Activated T-helper 2 cell treated with anti-CD3 and anti-CD28 coated beads, Interferon-gamma antibody, Interleukin-2, Interleukin-4, amounts not matched to agents 10 μg/mL and 5 μg/mL and 100 μg/mL, durations not matched to agents 14 hours and 24 hours and 36 hours (primary cell): ENCODE measurements around the gene ABR. TPM values are rescaled to one million over a fixed set of nuclear protein-coding genes. Genes with fewer than 3 reads are reported as not detected.
"Not testable (repeated sequence)": the region's sequence is repeated elsewhere in the genome, so short reads cannot be mapped to it uniquely, and the experiment has no call there.

Source experiments
- DNase-seq: peaks from one replicate; pipeline ENCODE4 v3.0.0; 2021; ENCODE audit warnings: low spot score
- H3K27ac Mint-ChIP-seq: one replicate; pipeline ENCODE4 v1.8.0; 2021; ENCODE audit warnings: mixed read lengths
- H3K27me3 Mint-ChIP-seq: one replicate; pipeline ENCODE4 v1.8.0; 2021; ENCODE audit warnings: low read depth, mixed read lengths
- H3K36me3 Mint-ChIP-seq: one replicate; pipeline ENCODE4 v1.8.0; 2021; ENCODE audit warnings: low read depth, mixed read lengths
- H3K4me1 Mint-ChIP-seq: one replicate; pipeline ENCODE4 v1.8.0; 2021; ENCODE audit warnings: low read depth, mixed read lengths
- H3K4me3 Mint-ChIP-seq: one replicate; pipeline ENCODE4 v1.8.0; 2021; ENCODE audit warnings: low read depth, mild to moderate bottlenecking, moderate library complexity, mixed read lengths
- H3K9me3 Mint-ChIP-seq: one replicate; pipeline ENCODE4 v1.8.0; 2021; ENCODE audit warnings: mixed read lengths
- intact Hi-C: fragments of 100-400 bp; cut with micrococcal nuclease; formaldehyde crosslinking; loops from one replicate; pipeline ENCODE4 v1.15.1; 2023
- total RNA-seq: library from RNA; stranded (reverse); gene quantifications from 2 replicates; pipeline ENCODE4 v1.2.3, GENCODE V29; 2022

The ABR gene
- total RNA-seq, 1 donor from 2014 or later = 69.3 TPM

GRCh38 chr17:973053-973452, 206.7 kb downstream of the ABR start:
- peaks cover 40% of the 10 kb centered on the region for H3K27me3 Mint-ChIP-seq
- peaks cover 2% of the 10 kb centered on the region for H3K4me1 Mint-ChIP-seq

DNA sequence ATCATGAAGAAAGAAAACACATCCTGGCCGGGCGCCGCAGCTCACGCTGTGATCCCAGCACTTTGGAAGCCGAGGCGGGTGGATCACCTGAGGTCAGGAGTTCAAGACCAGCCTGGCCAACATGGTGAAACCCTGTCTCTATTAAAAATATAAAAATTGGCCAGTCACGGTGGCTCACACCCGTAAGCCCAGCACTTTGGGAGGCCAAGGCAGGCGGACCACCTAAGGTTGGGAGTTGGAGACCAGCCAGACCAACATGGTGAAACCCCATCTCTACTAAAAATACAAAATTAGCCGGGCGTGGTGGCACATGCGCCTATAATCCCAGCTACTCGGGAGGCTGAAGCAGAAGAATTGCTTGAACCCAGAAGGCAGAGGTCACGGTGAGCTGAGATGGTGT, 207.9 kb downstream of the ABR start:
- peaks cover 28% of the 10 kb centered on the region for H3K27me3 Mint-ChIP-seq

More at GRCh38 chr17:973053-973452, 206.7 kb downstream of the ABR start:
- Mint-ChIP-seq H3K27ac (no peak overlapping the region), H3K4me3 (no peak overlapping the region), H3K36me3 (no peaks in the 10 kb centered on the region), H3K9me3 (no peaks in the 10 kb centered on the region)
- intact Hi-C loops = no loop called here
- DNase-seq = no peak

DNA sequence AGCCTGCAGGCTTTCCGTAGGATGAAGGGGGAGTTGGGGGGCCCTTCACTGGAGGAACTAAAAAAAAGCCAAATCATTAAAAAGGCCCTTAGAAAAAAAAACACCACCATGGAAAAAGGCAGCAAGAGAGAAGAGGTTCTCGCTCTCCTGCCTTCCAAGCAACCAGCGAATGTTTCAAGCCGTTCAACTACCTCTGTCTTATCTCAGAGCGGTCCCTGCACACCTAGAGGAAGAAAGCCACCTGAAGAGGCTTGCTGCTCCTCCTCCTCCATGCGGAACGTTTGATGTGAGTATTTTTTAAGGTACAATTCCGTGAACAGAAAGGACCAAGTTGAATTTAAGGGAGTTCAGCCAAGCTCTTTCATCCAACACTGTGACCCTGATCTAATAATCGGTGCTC, 209.4 kb downstream of the ABR start:
- no peaks in the 10 kb centered on the region for H3K36me3 Mint-ChIP-seq
- H3K27me3 Mint-ChIP-seq = peaks cover 17% of the 10 kb centered on the region
- no peak for DNase-seq
- no peak overlapping the region for H3K27ac Mint-ChIP-seq
- H3K9me3 Mint-ChIP-seq = no peaks in the 10 kb centered on the region
- H3K4me1 Mint-ChIP-seq = no peaks in the 10 kb centered on the region
- no peak overlapping the region for H3K4me3 Mint-ChIP-seq
- intact Hi-C loops = no loop called here

More for the DNA sequence above, 207.9 kb downstream of the ABR start:
- intact Hi-C loops, H3K27ac Mint-ChIP-seq, DNase-seq, H3K36me3 Mint-ChIP-seq, H3K4me3 Mint-ChIP-seq, H3K9me3 Mint-ChIP-seq, H3K4me1 Mint-ChIP-seq: not testable (repeated sequence)

- H3K27me3 Mint-ChIP-seq = peaks cover 13% of the 10 kb centered on the region
- H3K9me3 Mint-ChIP-seq = no peaks in the 10 kb centered on the region
- no peak for DNase-seq
- H3K27ac Mint-ChIP-seq = no peak overlapping the region
- H3K36me3 Mint-ChIP-seq = no peaks in the 10 kb centered on the region
- intact Hi-C loops = no loop called here
- peak overlapping the region; percentile 1 for H3K4me3 Mint-ChIP-seq
- H3K4me1 Mint-ChIP-seq = no peaks in the 10 kb centered on the region
These were observed 209.9 kb downstream of the ABR start for GRCh38 chr17:969811-970355.

- intact Hi-C loops = no loop called here
- Mint-ChIP-seq H3K27ac (no peak overlapping the region), H3K4me3 (no peak overlapping the region), H3K4me1 (no peaks in the 10 kb centered on the region), H3K36me3 (no peaks in the 10 kb centered on the region), H3K27me3 (peaks cover 18% of the 10 kb centered on the region), H3K9me3 (no peaks in the 10 kb centered on the region)
- no peak for DNase-seq
These were observed 210.7 kb downstream of the ABR start for GRCh38 chr17:968812-969730.

DNA sequence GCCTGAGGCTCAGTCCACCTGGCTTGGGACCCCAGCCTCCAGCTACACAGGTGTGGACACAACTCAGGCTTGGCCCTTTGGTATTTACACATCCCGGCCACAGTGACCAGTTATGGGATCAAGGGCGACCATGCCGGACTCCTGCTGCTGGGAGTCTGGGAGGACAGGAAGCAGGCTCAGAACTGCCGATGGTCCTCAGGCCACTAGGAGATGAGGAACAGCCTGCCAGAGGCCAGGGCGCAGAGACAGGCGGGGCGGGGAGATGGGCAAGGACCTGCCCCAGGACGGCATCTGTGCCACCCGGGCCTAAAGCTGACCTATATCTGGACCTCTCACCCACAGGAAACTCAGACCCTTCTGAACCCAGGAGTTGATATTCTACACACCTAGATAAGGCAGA, 212.7 kb downstream of the ABR start:
- no peaks in the 10 kb centered on the region for H3K4me1 Mint-ChIP-seq
- no peak overlapping the region for H3K4me3 Mint-ChIP-seq
- intact Hi-C loops = no loop called here
- peaks cover 18% of the 10 kb centered on the region for H3K27me3 Mint-ChIP-seq
- H3K9me3 Mint-ChIP-seq = no peaks in the 10 kb centered on the region
- H3K27ac Mint-ChIP-seq = no peak overlapping the region
- no peaks in the 10 kb centered on the region for H3K36me3 Mint-ChIP-seq
- no peak for DNase-seq

- H3K27ac Mint-ChIP-seq = no peak overlapping the region
- H3K9me3 Mint-ChIP-seq = no peaks in the 10 kb centered on the region
- H3K36me3 Mint-ChIP-seq = no peaks in the 10 kb centered on the region
- H3K4me3 Mint-ChIP-seq = no peak overlapping the region
- intact Hi-C loops = no loop called here
- H3K4me1 Mint-ChIP-seq = no peaks in the 10 kb centered on the region
- peaks cover 18% of the 10 kb centered on the region for H3K27me3 Mint-ChIP-seq
- no peak for DNase-seq
These were observed 214.3 kb downstream of the ABR start for GRCh38 chr17:965311-965989.

DNA sequence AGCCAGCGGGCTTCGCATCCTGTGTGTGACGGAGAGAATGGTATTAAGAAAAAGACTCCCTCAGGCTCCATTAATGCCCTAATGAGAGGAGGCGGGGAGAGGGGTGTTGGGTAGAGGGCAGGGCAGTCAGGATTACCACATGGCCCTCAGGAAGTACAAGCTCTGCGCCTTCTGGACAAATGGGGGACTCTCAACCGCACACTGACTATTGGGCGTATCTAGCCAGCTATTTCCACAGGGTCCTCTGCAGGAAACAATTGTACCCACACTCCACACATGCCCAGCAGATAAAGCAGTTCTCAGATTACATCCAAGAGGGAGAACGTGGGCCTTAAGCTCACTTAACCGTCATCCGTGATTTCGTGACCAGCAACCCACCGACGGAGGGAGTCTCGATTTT, 214.9 kb downstream of the ABR start:
- intact Hi-C loops = no loop called here
- no peak overlapping the region for H3K27ac Mint-ChIP-seq
- no peaks in the 10 kb centered on the region for H3K9me3 Mint-ChIP-seq
- DNase-seq = no peak
- H3K4me3 Mint-ChIP-seq = no peak overlapping the region
- no peaks in the 10 kb centered on the region for H3K36me3 Mint-ChIP-seq
- no peaks in the 10 kb centered on the region for H3K4me1 Mint-ChIP-seq
- H3K27me3 Mint-ChIP-seq = peaks cover 15% of the 10 kb centered on the region

GRCh38 chr17:962670-963069, 217.1 kb downstream of the ABR start:
- Mint-ChIP-seq H3K36me3 (no peaks in the 10 kb centered on the region), H3K4me3 (no peak overlapping the region), H3K9me3 (no peaks in the 10 kb centered on the region), H3K27ac (no peak overlapping the region), H3K4me1 (no peaks in the 10 kb centered on the region), H3K27me3 (peaks cover 10% of the 10 kb centered on the region)
- intact Hi-C loops = no loop called here
- DNase-seq = no peak

DNA sequence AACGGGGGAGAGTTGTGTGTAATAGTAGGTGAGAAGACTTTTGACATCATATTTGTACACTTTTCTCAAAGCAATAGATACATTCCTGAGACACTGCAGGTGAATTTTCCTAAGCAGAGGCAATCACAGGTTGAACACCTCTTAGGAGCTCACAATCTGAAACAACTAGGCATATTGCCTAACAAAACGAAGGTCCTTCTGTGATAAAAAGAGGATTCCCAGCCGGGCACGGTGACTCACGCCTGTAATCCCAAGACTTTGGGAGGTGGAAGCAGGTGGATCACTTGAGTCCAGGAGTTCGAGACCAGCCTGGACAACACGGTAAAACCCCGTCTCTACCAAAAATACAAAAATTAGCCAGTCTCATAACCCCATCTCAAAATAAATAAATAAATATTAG, 217.6 kb downstream of the ABR start:
- Mint-ChIP-seq H3K9me3 (no peaks in the 10 kb centered on the region), H3K4me3 (no peak overlapping the region), H3K27me3 (peaks cover 10% of the 10 kb centered on the region), H3K27ac (no peak overlapping the region), H3K36me3 (no peaks in the 10 kb centered on the region), H3K4me1 (no peaks in the 10 kb centered on the region)
- intact Hi-C loops = no loop called here
- no peak for DNase-seq

DNA sequence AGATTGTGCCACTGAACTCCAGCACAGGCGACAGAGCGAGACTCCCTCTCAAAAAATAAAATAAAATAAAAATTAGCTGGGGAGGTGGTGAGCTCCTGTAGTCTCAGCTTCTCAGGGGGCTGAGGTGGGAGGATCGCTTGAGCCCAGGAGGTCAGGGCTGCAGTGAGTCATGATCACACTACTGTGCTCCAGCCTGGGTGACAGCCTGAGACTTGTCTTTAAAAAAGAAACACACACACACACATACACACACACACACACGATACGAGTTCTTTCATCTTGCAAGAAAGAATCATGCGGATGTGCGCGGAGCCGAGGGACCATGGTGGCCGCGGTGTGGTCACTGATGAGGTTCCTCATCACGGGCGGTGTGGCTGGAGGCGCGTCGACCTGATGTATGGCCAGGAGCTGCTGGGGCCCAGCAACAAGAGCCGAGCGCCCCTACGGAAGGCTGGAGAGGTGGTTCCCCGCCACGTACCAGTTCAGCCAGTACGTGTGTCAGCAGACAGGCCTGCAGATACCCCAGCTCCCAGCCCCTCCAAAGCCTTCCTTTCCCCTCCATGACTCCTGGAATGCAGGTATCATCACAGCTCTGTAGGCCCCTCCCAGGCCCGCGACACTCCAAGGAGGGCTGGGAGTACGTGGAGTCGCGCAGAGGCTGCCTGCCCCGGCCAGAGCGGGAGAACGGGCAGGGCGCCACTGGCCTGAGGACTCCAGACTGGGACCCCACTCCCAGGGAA, 220.9 kb downstream of the ABR start:
- no peaks in the 10 kb centered on the region for H3K27me3 Mint-ChIP-seq
- intact Hi-C loops = no loop called here
- no peaks in the 10 kb centered on the region for H3K36me3 Mint-ChIP-seq
- no peaks in the 10 kb centered on the region for H3K4me1 Mint-ChIP-seq
- no peaks in the 10 kb centered on the region for H3K9me3 Mint-ChIP-seq
- no peak for DNase-seq
- no peak overlapping the region for H3K27ac Mint-ChIP-seq
- H3K4me3 Mint-ChIP-seq = no peak overlapping the region

DNA sequence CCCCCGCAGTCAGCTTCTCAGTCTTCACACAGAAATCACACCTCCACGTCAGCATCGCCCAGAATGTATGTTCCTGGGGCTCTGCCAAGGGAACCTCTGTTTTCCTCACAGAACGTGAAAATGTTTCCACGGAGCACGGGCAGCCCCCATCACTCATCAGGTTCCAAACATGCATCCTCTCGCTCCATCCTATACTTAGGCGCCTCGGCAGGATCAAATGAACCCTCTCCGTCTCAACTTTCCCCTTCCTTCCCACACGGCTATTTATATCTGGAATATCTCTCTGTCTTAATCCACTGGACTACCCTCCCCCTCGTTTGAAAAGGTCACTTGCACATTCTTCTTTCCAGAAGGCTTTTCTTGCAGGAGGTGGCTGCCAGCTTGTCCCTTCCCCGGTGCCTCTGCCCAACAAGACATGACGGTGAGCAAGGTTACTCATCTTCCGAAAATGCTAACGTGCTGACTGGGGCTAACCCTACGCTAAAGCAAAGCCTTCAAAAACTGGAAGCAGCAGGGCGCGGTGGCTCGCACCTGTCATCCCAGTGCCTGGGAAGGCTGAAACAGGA, 221.8 kb downstream of the ABR start:
- no peaks in the 10 kb centered on the region for H3K27me3 Mint-ChIP-seq
- intact Hi-C loops = no loop called here
- H3K36me3 Mint-ChIP-seq = no peaks in the 10 kb centered on the region
- no peaks in the 10 kb centered on the region for H3K9me3 Mint-ChIP-seq
- H3K4me1 Mint-ChIP-seq = no peaks in the 10 kb centered on the region
- H3K27ac Mint-ChIP-seq = no peak overlapping the region
- DNase-seq = no peak
- no peak overlapping the region for H3K4me3 Mint-ChIP-seq
